RWPE2 (cell line): ENCODE results near the gene FGF19.

Source experiments
- ATAC-seq: fragments of 200-7000 bp; cut with Tn5 transposase; 3 replicates; pipeline ENCODE4 v1.9.1; 2021; ENCODE audit warnings: low read depth
- DNase-seq: peaks from one replicate; pipeline ENCODE4 v3.0.0-alpha.2; 2020; ENCODE audit warnings: low spot score
- H3K27ac ChIP-seq: fragments of 450-650 bp; 2 replicates; pipeline ENCODE4 v1.5.1; 2017; ENCODE audit warnings: mild to moderate bottlenecking; ENCODE audit not compliant: poor library complexity, severe bottlenecking
- H3K27me3 ChIP-seq: fragments of 250-450 bp; sonication (Bioruptor Pico); 2 replicates; pipeline ENCODE4 v1.5.1; 2021; ENCODE audit warnings: mild to moderate bottlenecking, moderate library complexity; ENCODE audit not compliant: insufficient read depth, poor library complexity, severe bottlenecking
- H3K36me3 ChIP-seq: fragments of 250-450 bp; sonication (Bioruptor Pico); 2 replicates; pipeline ENCODE4 v1.5.1; 2020; ENCODE audit warnings: low read depth, mild to moderate bottlenecking, moderate library complexity
- H3K4me1 ChIP-seq: fragments of 250-450 bp; sonication (Bioruptor Pico); 2 replicates; pipeline ENCODE4 v1.5.1; 2021; ENCODE audit warnings: mild to moderate bottlenecking, moderate library complexity; ENCODE audit not compliant: insufficient read depth, poor library complexity, severe bottlenecking
- H3K4me3 ChIP-seq: fragments of 250-450 bp; sonication (Bioruptor Pico); 2 replicates; pipeline ENCODE4 v1.5.1; 2021; ENCODE audit warnings: mild to moderate bottlenecking, moderate library complexity; ENCODE audit not compliant: severe bottlenecking
- H3K9me3 ChIP-seq: fragments of 250-450 bp; sonication (Bioruptor Pico); 2 replicates; pipeline ENCODE4 v1.5.1; 2021; ENCODE audit warnings: mild to moderate bottlenecking, moderate library complexity; ENCODE audit not compliant: severe bottlenecking
- CTCF ChIP-seq: fragments of 450-650 bp; IDR thresholded peaks from one replicate; pipeline ENCODE4 v1.5.1; 2017; ENCODE audit warnings: mild to moderate bottlenecking, moderate library complexity; ENCODE audit not compliant: poor library complexity, severe bottlenecking

FGF19 gene

DNA sequence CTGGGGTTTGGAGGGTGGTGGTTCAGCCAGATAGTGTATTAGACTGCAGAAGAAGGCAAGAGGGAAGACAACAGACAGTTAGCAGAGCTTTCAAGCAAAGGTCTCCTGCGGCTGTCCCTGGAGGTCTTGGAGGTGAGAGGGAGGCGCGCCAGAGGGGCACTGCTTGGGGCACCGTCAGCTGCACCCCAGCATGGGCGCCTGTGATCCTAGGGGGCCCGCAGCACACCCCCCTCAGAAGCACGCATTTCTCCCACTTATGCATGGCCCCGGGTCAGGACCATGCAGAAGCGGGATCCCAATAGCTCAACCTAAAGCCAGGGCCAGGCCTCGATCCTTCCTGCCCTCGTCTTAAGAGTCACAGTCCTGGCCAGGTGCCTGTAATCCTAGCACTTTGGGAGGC lies 44.8 kb upstream of the FGF19 start:
- TF ChIP-seq CTCF = no peak
- Histone ChIP-seq H3K36me3 (no peaks in the 10 kb centered on the region), H3K4me3 (no peak overlapping the region), H3K27me3 (no peaks in the 10 kb centered on the region), H3K4me1 (peaks cover 3% of the 10 kb centered on the region), H3K9me3 (no peaks in the 10 kb centered on the region), H3K27ac (no peak overlapping the region)
- ATAC-seq = no peak
- DNase-seq = no peak

DNA sequence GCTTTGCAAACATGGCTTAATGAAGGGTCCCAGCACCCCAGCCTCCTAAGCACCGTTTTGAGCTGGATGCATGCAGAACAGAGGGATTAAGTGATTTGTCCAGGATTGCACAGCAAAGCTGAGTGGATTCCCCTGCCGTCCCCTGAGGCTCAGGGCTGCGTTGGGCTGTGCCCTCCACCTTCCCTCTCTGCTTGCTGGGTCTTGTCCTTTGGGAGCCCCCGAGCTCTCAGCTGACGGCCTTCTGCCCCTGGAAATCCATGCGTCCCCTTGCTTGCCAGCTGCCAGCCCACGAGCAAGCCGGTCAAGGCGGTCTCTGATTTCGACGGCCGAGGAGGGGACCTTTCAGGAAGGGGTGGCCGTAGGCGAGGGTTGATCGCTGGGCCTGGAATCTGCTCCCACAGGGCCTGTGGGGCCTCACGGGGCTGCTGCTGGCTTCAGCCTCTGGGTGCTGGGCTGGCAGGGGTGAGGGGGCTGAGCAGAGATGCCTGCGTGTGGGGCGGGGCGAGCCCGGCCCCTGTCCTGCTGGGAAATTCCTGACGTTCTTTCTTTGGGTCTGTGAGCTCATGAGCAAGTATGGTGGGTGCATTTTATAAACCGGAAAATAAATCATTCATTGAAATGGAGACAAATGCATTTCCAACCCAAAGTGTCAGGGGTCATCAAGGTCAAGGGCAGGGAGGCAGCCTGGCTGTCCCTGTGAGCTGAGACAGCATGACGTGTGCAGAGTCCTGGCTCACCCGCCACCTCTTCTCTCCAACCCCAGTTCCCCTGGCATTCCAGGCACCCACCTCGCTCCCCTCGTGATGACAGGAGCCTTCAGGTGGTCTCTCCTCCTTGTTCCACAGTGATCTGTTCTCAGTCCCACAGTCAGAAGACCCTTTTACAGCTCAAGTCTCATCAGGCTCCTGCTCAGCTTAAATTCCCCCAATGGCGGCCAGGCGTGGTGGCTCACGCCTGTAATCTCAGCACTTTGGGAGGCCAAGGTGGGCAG lies 43.2 kb upstream of the FGF19 start:
- Histone ChIP-seq H3K4me1 (peaks cover 3% of the 10 kb centered on the region), H3K4me3 (no peak overlapping the region), H3K27ac (no peak overlapping the region), H3K9me3 (no peaks in the 10 kb centered on the region), H3K36me3 (no peaks in the 10 kb centered on the region), H3K27me3 (no peaks in the 10 kb centered on the region)
- DNase-seq (no peak), ATAC-seq (no peak)
- no peak for TF ChIP-seq CTCF

DNA sequence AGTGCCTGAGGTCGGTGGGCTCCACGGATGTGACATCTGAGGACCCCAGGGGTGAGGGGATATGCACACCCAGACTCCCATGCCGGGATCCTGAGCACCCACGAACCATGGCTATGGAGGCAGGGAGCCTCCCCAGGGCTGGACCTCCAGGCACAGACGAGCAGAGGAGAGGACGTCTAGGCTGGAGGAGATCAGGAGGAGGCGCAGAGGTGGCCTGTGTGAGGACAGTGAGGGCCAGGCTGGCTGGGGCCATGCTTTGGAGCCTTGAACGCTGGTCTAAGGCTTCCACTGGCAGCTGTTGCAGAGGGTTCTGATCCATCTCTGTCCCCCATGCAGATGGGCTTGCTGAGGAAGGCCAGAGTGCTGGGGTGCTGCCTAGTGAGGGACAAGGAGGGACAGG lies 42.3 kb upstream of the FGF19 start:
- no peaks in the 10 kb centered on the region for H3K9me3 ChIP-seq
- no peaks in the 10 kb centered on the region for H3K36me3 ChIP-seq
- DNase-seq = no peak
- no peak overlapping the region for H3K27ac ChIP-seq
- TF ChIP-seq CTCF = no peak
- H3K27me3 ChIP-seq = no peaks in the 10 kb centered on the region
- H3K4me1 ChIP-seq = peaks cover 3% of the 10 kb centered on the region
- ATAC-seq = 0 out of 3 replicates have a peak, but pooled peaks have one; percentile 10
- H3K4me3 ChIP-seq = no peak overlapping the region

DNA sequence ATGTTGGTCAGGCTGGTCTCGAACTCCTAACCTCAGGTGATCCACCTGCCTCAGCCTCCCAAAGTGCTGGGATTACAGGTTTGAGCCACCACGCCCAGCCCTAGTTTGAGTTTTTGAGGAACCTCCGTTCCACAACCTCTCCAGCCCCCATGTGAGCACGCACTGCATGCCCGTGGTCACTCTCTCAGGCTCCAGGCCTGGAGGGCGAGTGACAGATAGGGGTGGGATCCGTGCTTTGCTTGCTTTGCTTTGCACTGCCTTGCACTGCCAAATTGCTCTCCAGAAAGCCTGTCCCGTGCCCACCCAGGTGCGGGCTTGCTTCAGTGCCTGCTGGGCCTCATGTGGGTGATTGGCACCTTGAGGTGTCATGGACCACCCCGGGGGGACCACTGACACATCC lies 41.4 kb upstream of the FGF19 start:
- no peak overlapping the region for H3K4me3 ChIP-seq

More for the DNA sequence above, 41.4 kb upstream of the FGF19 start:
- DNase-seq = no peak
- no peak overlapping the region for H3K27ac ChIP-seq
- peaks cover 3% of the 10 kb centered on the region for H3K4me1 ChIP-seq
- no peaks in the 10 kb centered on the region for H3K36me3 ChIP-seq
- H3K9me3 ChIP-seq = no peaks in the 10 kb centered on the region
- no peaks in the 10 kb centered on the region for H3K27me3 ChIP-seq
- no peak for TF ChIP-seq CTCF
- ATAC-seq = no peak
